ENCODE measurements around the gene ACOT8.

GRCh38 chr20:45861221-45862075, 4.3 kb upstream of the ACOT8 start:
- no peak for TF ChIP-seq RARB (CRISPR knock-in tag; IDR thresholded peaks at IDR 0.05)
- TF ChIP-seq OSR1 (CRISPR knock-in tag; IDR thresholded peaks at IDR 0.05), result no peak
- no peak for TF ChIP-seq TOX (CRISPR knock-in tag; IDR thresholded peaks at IDR 0.05; ENCODE audit: borderline replicate concordance)
- no peak for TF ChIP-seq TSHZ2 (CRISPR knock-in tag; IDR thresholded peaks at IDR 0.05)
- no peak for TF ChIP-seq TCF4 (CRISPR knock-in tag; IDR thresholded peaks at IDR 0.05; ENCODE audit: borderline replicate concordance)
- no peak for TF ChIP-seq SNAI2 (CRISPR knock-in tag; IDR thresholded peaks at IDR 0.05)
- TF ChIP-seq BACH2 (CRISPR knock-in tag; IDR thresholded peaks at IDR 0.05; ENCODE audit: borderline replicate concordance), result no peak

Data from SK-N-SH treated with all-trans-retinoic acid at 6 μM for 48 hours (cell line).